GM23338 (cell line): Measurements from ENCODE around the gene MSRB1. TPM values are rescaled to one million over a fixed set of nuclear protein-coding genes. Genes with fewer than 3 reads are reported as not detected.
A peak's percentile ranks its signal among the peaks of the same experiment; 100 is the strongest.

Experiments
- ATAC-seq: fragments of 200-7000 bp; cut with Tn5 transposase; 3 replicates; pipeline ENCODE4 v1.9.1; 2020
- DNase-seq: peaks from one replicate; pipeline ENCODE4 v3.0.0-alpha.2; 2015; ENCODE audit warnings: low spot score
- H2AFZ ChIP-seq: fragments of 200-600 bp; sonication (generic); 2 replicates; pipeline ENCODE4 v1.8.0; 2016; ENCODE audit warnings: antibody characterized with exemption, mild to moderate bottlenecking, moderate library complexity
- H3F3A ChIP-seq: fragments of 200-600 bp; sonication (generic); replicated peaks from 2 replicates; pipeline ENCODE4 v1.8.0; 2017; ENCODE audit warnings: antibody characterized with exemption, mixed run types, low read depth
- H3K27ac ChIP-seq: fragments of 200-600 bp; sonication (generic); 2 replicates; pipeline ENCODE4 v1.6.1; 2016; ENCODE audit warnings: low read depth
- H3K27me3 ChIP-seq: fragments of 200-600 bp; sonication (generic); 2 replicates; pipeline ENCODE4 v1.8.0; 2016; ENCODE audit warnings: mild to moderate bottlenecking, mixed run types, moderate library complexity; ENCODE audit not compliant: insufficient read depth
- H3K36me3 ChIP-seq: fragments of 200-600 bp; sonication (generic); 2 replicates; pipeline ENCODE4 v1.8.0; 2016; ENCODE audit warnings: mild to moderate bottlenecking; ENCODE audit not compliant: insufficient read depth
- H3K4me1 ChIP-seq: fragments of 200-600 bp; sonication (generic); 2 replicates; pipeline ENCODE4 v1.8.0; 2016; ENCODE audit warnings: mild to moderate bottlenecking, moderate library complexity; ENCODE audit not compliant: insufficient read depth
- H3K4me2 ChIP-seq: fragments of 200-600 bp; sonication (generic); 2 replicates; pipeline ENCODE4 v1.7.1; 2017; ENCODE audit warnings: mixed run types
- H3K4me3 ChIP-seq: fragments of 200-600 bp; sonication (generic); 2 replicates; pipeline ENCODE4 v1.6.1; 2016; ENCODE audit warnings: mixed run types
- H3K79me2 ChIP-seq: fragments of 200-600 bp; sonication (generic); replicated peaks from 2 replicates; pipeline ENCODE4 v1.8.0; 2017; ENCODE audit warnings: mild to moderate bottlenecking; ENCODE audit not compliant: insufficient read depth
- H3K9me2 ChIP-seq: fragments of 200-600 bp; sonication (generic); 2 replicates; pipeline ENCODE4 v1.8.0; 2017; ENCODE audit not compliant: insufficient read depth
- H4K20me1 ChIP-seq: fragments of 200-600 bp; sonication (generic); replicated peaks from 2 replicates; pipeline ENCODE4 v1.8.0; 2017; ENCODE audit warnings: mild to moderate bottlenecking; ENCODE audit not compliant: insufficient read depth
- H3K27ac Mint-ChIP-seq: 2 replicates; pipeline ENCODE4 v1.8.0; 2020; ENCODE audit warnings: inconsistent platforms, mild to moderate bottlenecking, moderate library complexity, mixed read lengths
- H3K27me3 Mint-ChIP-seq: 3 replicates; pipeline ENCODE4 v1.8.0; 2022; ENCODE audit warnings: low read depth, mild to moderate bottlenecking, moderate library complexity, mixed read lengths, inconsistent platforms; ENCODE audit not compliant: insufficient read depth, poor library complexity
- H3K36me3 Mint-ChIP-seq: 3 replicates; pipeline ENCODE4 v1.8.0; 2021; ENCODE audit warnings: low read depth, mild to moderate bottlenecking, inconsistent platforms, moderate library complexity, mixed read lengths
- H3K4me1 Mint-ChIP-seq: 3 replicates; pipeline ENCODE4 v1.8.0; 2020; ENCODE audit warnings: mild to moderate bottlenecking, inconsistent platforms, mixed read lengths
- H3K4me3 Mint-ChIP-seq: 3 replicates; pipeline ENCODE4 v1.8.0; 2021; ENCODE audit warnings: moderate library complexity, mild to moderate bottlenecking, inconsistent platforms, mixed read lengths
- H3K9me3 Mint-ChIP-seq: 3 replicates; pipeline ENCODE4 v1.8.0; 2020; ENCODE audit warnings: moderate library complexity, mild to moderate bottlenecking, inconsistent platforms, mixed read lengths
- CREB1 ChIP-seq: fragments of 250-450 bp; sonication (Bioruptor Pico); IDR thresholded peaks from 2 replicates; pipeline ENCODE4 v1.5.0; 2020; ENCODE audit warnings: low read depth, mild to moderate bottlenecking, moderate library complexity
- CTCF ChIP-seq, 2 experiments: fragments of 200-600 bp in 1 of 2; sonication (generic) in 1 of 2; conservative IDR thresholded peaks; 2 replicates each; pipeline versions ENCODE4 v1.5.1 to v1.6.1; 2016 to 2017; ENCODE audit warnings: antibody characterized with exemption in 2 of 2, low read depth in 2 of 2, mild to moderate bottlenecking in 2 of 2, moderate library complexity in 1 of 2
- EZH2 ChIP-seq: fragments of 200-600 bp; sonication (generic); IDR thresholded peaks from one replicate; pipeline ENCODE4 v1.8.0; 2017; ENCODE audit warnings: antibody characterized with exemption, mild to moderate bottlenecking, low read depth; ENCODE audit not compliant: unreplicated experiment
- EZH2phosphoT487 ChIP-seq: fragments of 200-600 bp; sonication (generic); IDR thresholded peaks from one replicate; pipeline ENCODE4 v1.8.1; 2018; ENCODE audit warnings: antibody characterized with exemption; ENCODE audit not compliant: unreplicated experiment
- JUNB ChIP-seq: IDR thresholded peaks from one replicate; pipeline ENCODE4 v1.6.1; 2016; ENCODE audit warnings: antibody characterized with exemption; ENCODE audit not compliant: unreplicated experiment
- NANOG ChIP-seq: IDR thresholded peaks from 2 replicates; pipeline ENCODE4 v1.6.1; 2016; ENCODE audit warnings: antibody characterized with exemption, borderline replicate concordance
- POLR2AphosphoS5 ChIP-seq: IDR thresholded peaks from 2 replicates; pipeline ENCODE4 v1.6.1; 2016; ENCODE audit warnings: antibody characterized with exemption, low read depth
- REST ChIP-seq: IDR thresholded peaks from one replicate; pipeline ENCODE4 v1.6.1; 2018; ENCODE audit warnings: antibody characterized with exemption; ENCODE audit not compliant: unreplicated experiment
- STAT1 ChIP-seq: IDR thresholded peaks from one replicate; pipeline ENCODE4 v1.6.1; 2016; ENCODE audit warnings: antibody characterized with exemption; ENCODE audit not compliant: unreplicated experiment
- ZNF114 ChIP-seq: fragments of 250-450 bp; sonication (Bioruptor Pico); IDR thresholded peaks from 2 replicates; pipeline ENCODE4 v1.5.0; 2020; ENCODE audit warnings: mild to moderate bottlenecking, moderate library complexity
- ZNF331 ChIP-seq: fragments of 250-450 bp; sonication (Bioruptor Pico); IDR thresholded peaks from 2 replicates; pipeline ENCODE4 v1.5.0; 2020; ENCODE audit warnings: low read depth, mild to moderate bottlenecking, moderate library complexity
- ZNF462 ChIP-seq: fragments of 250-450 bp; sonication (Bioruptor Pico); IDR thresholded peaks from 2 replicates; pipeline ENCODE4 v1.5.0; 2020; ENCODE audit warnings: mild to moderate bottlenecking, moderate library complexity
- polyA plus RNA-seq: library from polyadenylated mRNA; unstranded; fragments of >200 nt; fragmentation: Nextera tagmentation; extraction: Ambion mirVana; gene quantifications from 2 replicates; pipeline ENCODE4 v1.2.1, GENCODE V29; 2016
- total RNA-seq: library from RNA; depleted of rRNA; stranded (reverse); fragments of >200 nt; shearing (Covaris generic); gene quantifications from 2 replicates; pipeline ENCODE4 v1.2.3, GENCODE V29; 2014
- TF ChIP-seq, protein P1 (sequence below): IDR thresholded peaks from 2 replicates; pipeline ENCODE4 v1.6.1; 2016; ENCODE audit warnings: antibody characterized with exemption

MSRB1 gene
- total and polyA plus RNA-seq, 2 experiments from 2014 or later, result 30.4 to 31.3 TPM

- H3K27me3 ChIP-seq, result peaks cover 36% of the 10 kb centered on the region
- H3K9me3 Mint-ChIP-seq, result no peaks in the 10 kb centered on the region
- H4K20me1 ChIP-seq, result no peaks in the 10 kb centered on the region; the same call in none of the 2 replicates
- H3F3A ChIP-seq, result peaks cover 34% of the 10 kb centered on the region
- H3K4me3 Mint-ChIP-seq, result peak overlapping the region; percentile 68
- no peak for DNase-seq
- ATAC-seq, result no peak
- H3K27ac ChIP-seq, result no peak overlapping the region
- peaks cover 21% of the 10 kb centered on the region for H3K4me1 ChIP-seq
- no peak overlapping the region for H3K27ac Mint-ChIP-seq
- H3K4me1 Mint-ChIP-seq, result peaks cover 23% of the 10 kb centered on the region
- H3K4me2 ChIP-seq, result peak overlapping the region; percentile 89
- H3K79me2 ChIP-seq, result peaks cover 4% of the 10 kb centered on the region; the same call in 1 of the 2 replicates
- 0 out of 2 replicates have a peak overlapping the region, but pooled peaks have one; percentile 38 for H2AFZ ChIP-seq
- H3K9me2 ChIP-seq, result no peaks in the 10 kb centered on the region
- H3K4me3 ChIP-seq, result peak overlapping the region; percentile 68
- peaks cover 47% of the 10 kb centered on the region for H3K27me3 Mint-ChIP-seq
- peaks cover 14% of the 10 kb centered on the region for H3K36me3 Mint-ChIP-seq
- no peaks in the 10 kb centered on the region for H3K36me3 ChIP-seq
- TF ChIP-seq ZNF331 (CRISPR knock-in tag), result no peak
- no peak for TF ChIP-seq JUNB
- no peak for TF ChIP-seq NANOG
- TF ChIP-seq REST, result no peak
- TF ChIP-seq EZH2, result no peak
- no peak for TF ChIP-seq ZNF114 (CRISPR knock-in tag)
- TF ChIP-seq EZH2phosphoT487, result no peak
- TF ChIP-seq CTCF (conservative IDR thresholded peaks at IDR 0.05; ENCODE audit: low read depth in 2 of 2), result no peak
- TF ChIP-seq POLR2AphosphoS5, result no peak
- TF ChIP-seq, protein P1, sequence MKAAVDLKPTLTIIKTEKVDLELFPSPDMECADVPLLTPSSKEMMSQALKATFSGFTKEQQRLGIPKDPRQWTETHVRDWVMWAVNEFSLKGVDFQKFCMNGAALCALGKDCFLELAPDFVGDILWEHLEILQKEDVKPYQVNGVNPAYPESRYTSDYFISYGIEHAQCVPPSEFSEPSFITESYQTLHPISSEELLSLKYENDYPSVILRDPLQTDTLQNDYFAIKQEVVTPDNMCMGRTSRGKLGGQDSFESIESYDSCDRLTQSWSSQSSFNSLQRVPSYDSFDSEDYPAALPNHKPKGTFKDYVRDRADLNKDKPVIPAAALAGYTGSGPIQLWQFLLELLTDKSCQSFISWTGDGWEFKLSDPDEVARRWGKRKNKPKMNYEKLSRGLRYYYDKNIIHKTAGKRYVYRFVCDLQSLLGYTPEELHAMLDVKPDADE, result no peak
- no peak for TF ChIP-seq STAT1
- no peak for TF ChIP-seq ZNF462
- TF ChIP-seq CREB1, result no peak
Observed at GRCh38 chr16:1980770-1981087, 37.7 kb upstream of the MSRB1 start.
